NCI-H69 (cell line): ENCODE data around the gene ECM1.

Experiments used
- DNase-seq: peaks from one replicate; lab custom pipeline; 2025; lab: John Stamatoyannopoulos, UW

Gene ECM1

GRCh38 chr1:150545486-150546032 is 37.6 kb downstream of the ECM1 start:
- DNase-seq = no peak

- no peak for DNase-seq
Measured at GRCh38 chr1:150546294-150546937, 38.5 kb downstream of the ECM1 start.

GRCh38 chr1:150548324-150548631 is 40.4 kb downstream of the ECM1 start:
- DNase-seq = no peak

GRCh38 chr1:150548632-150549495 is 41.0 kb downstream of the ECM1 start, which contains the start of gene ADAMTSL4:
Gene ADAMTSL4 (plus strand): TSS chr1:150549408. CDS start chr1:150552289, 2,881 bp downstream.
- DNase-seq = peak; percentile 81

- DNase-seq = no peak
Measured at GRCh38 chr1:150549496-150550221, 41.8 kb downstream of the ECM1 start.

- no peak for DNase-seq
Measured at GRCh38 chr1:150550222-150551050, 42.5 kb downstream of the ECM1 start.

GRCh38 chr1:150551051-150551783 is 43.3 kb downstream of the ECM1 start:
- peak; percentile 24 for DNase-seq

GRCh38 chr1:150551784-150552127 is 43.8 kb downstream of the ECM1 start:
- DNase-seq = no peak

GRCh38 chr1:150552128-150552910 is 44.4 kb downstream of the ECM1 start:
- DNase-seq = no peak

- no peak for DNase-seq
Measured at GRCh38 chr1:150552911-150553289, 45.0 kb downstream of the ECM1 start.

GRCh38 chr1:150553392-150554085 is 45.6 kb downstream of the ECM1 start:
- DNase-seq = no peak

GRCh38 chr1:150554086-150554452 is 46.2 kb downstream of the ECM1 start:
- no peak for DNase-seq

- no peak for DNase-seq
Measured at GRCh38 chr1:150555198-150555970, 47.5 kb downstream of the ECM1 start.

- no peak for DNase-seq
Measured at GRCh38 chr1:150555971-150556865, 48.3 kb downstream of the ECM1 start.

- DNase-seq = no peak
Measured at GRCh38 chr1:150557065-150557600, 49.2 kb downstream of the ECM1 start.

- DNase-seq = no peak
Measured at GRCh38 chr1:150557813-150558212, 49.9 kb downstream of the ECM1 start.

- no peak for DNase-seq
Measured at GRCh38 chr1:150558303-150558704, 50.4 kb downstream of the ECM1 start.
